Lower leg skin (tissue), 4 donors: ENCODE results near the gene AHCYL1. TPM values are rescaled to one million over a fixed set of nuclear protein-coding genes. Genes with fewer than 3 reads are reported as not detected.

ENCODE experiments used
- DNase-seq, 2 donors: peaks; one replicate each; pipeline ENCODE4 v3.0.0-alpha.2; 2019; ENCODE audit warnings: low spot score in 2 of 2
- H3K4me3 ChIP-seq: fragments of 200-600 bp; sonication (generic); 2 replicates; pipeline ENCODE4 v1.5.1; 2017; ENCODE audit warnings: mild to moderate bottlenecking, low read depth; ENCODE audit not compliant: poor library complexity, severe bottlenecking
- CTCF ChIP-seq, 3 donors: fragments of 450-650 bp; IDR thresholded peaks; one replicate each; pipeline ENCODE4 v1.5.1; 2016; ENCODE audit warnings: antibody characterized with exemption in 3 of 3, mild to moderate bottlenecking in 3 of 3, moderate library complexity in 2 of 3
- POLR2A ChIP-seq, 2 donors: fragments of 450-650 bp; IDR thresholded peaks; one replicate each; pipeline ENCODE4 v1.6.1; 2016 to 2017; ENCODE audit warnings: antibody characterized with exemption in 2 of 2, mild to moderate bottlenecking in 1 of 2, moderate library complexity in 1 of 2
- WGBS, 2 donors: methylation state at CpG; one replicate each; pipeline ENCODE4 v1.1.5; 2018; 5-methylcytosine and 5-hydroxymethylcytosine counted together
- intact Hi-C: fragments of 100-400 bp; cut with DNase I; formaldehyde crosslinking; loops from one replicate; pipeline ENCODE4 v1.15.0; 2023; ENCODE audit warnings: low total_unique reads
- total RNA-seq, 4 donors: library from RNA; depleted of rRNA; stranded (reverse); fragments of >200 nt; gene quantifications; one replicate each; pipeline ENCODE4 v1.1.0, GENCODE V29; 2016

AHCYL1 gene
- total RNA-seq, 4 donors from 2014 or later, result 42.3 to 54.4 (median 47.8) TPM

- peak; percentile 78 to 91 for DNase-seq
- no peak overlapping the region for H3K4me3 ChIP-seq
- intact Hi-C loops, result no loop called here
- 7 to 9% methylated on average over 8 of the region's 8 CpGs for WGBS, 2 donors
- TF ChIP-seq POLR2A (IDR thresholded peaks at IDR 0.05), result no peak
- TF ChIP-seq CTCF (IDR thresholded peaks at IDR 0.05), result no peak
Measured at GRCh38 chr1:110003747-110004428, 19.3 kb downstream of the AHCYL1 start.

GRCh38 chr1:110004583-110004982 is 20.0 kb downstream of the AHCYL1 start:
- no peak overlapping the region for H3K4me3 ChIP-seq
- intact Hi-C loops, result no loop called here
- WGBS, 2 donors, result 33 to 36% methylated on average over 1 of the region's 1 CpG

GRCh38 chr1:110005971-110006370 is 21.4 kb downstream of the AHCYL1 start:
- no peak overlapping the region for H3K4me3 ChIP-seq
- intact Hi-C loops, result no loop called here
- no peak for DNase-seq
- TF ChIP-seq POLR2A (IDR thresholded peaks at IDR 0.05), result no peak
- no peak for TF ChIP-seq CTCF (IDR thresholded peaks at IDR 0.05)

More at GRCh38 chr1:110004583-110004982, 20.0 kb downstream of the AHCYL1 start:
- no peak for DNase-seq
- TF ChIP-seq CTCF (IDR thresholded peaks at IDR 0.05) (no peak), POLR2A (IDR thresholded peaks at IDR 0.05) (no peak)

- TF ChIP-seq POLR2A (IDR thresholded peaks at IDR 0.05) (no peak), CTCF (IDR thresholded peaks at IDR 0.05) (no peak)
- 36 to 50% methylated on average over 1 of the region's 1 CpG for WGBS, 2 donors
- intact Hi-C loops, result no loop called here
- no peak for DNase-seq
- no peak overlapping the region for H3K4me3 ChIP-seq
Measured at GRCh38 chr1:110006516-110006915, 22.0 kb downstream of the AHCYL1 start.

- TF ChIP-seq POLR2A (IDR thresholded peaks at IDR 0.05), result no peak
- no peak for TF ChIP-seq CTCF (IDR thresholded peaks at IDR 0.05)
- no peak for DNase-seq
- intact Hi-C loops, result no loop called here
- no peak overlapping the region for H3K4me3 ChIP-seq
- 64 to 74% methylated on average over 4 of the region's 4 CpGs for WGBS, 2 donors
Measured at GRCh38 chr1:110007046-110007830, 22.7 kb downstream of the AHCYL1 start.
